ENCODE results near the gene IGFBP7.

IGFBP7 gene

GRCh38 chr4:57109847-57110639 is at the start of gene IGFBP7:
Gene IGFBP7, minus strand, starts transcription at chr4:57110385. Its CDS starts 34 bp downstream, at chr4:57110351.
- DNase-seq = no peak

DNA sequence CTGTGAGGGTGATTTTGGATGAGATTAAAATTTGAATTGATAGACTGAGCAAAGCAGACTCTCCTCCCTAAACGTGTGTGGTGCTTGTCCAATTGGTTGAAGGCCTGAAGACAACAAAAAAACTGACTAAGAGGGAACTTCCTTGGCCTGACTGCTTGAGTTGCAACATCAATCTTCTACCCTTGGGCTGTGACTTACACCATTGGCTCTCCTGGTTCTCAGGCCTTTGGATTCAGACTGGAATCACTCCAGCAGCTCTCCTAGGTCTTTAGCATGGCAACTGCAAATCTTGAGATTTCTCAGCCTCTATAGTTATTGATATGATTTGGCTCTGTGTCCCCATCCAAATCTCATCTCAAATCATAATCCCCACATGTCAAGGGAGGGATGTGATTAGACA is 49.7 kb upstream of the IGFBP7 start:
- no peak for DNase-seq

GRCh38 chr4:57158762-57159161 is 48.6 kb upstream of the IGFBP7 start:
- no peak for DNase-seq

- no peak for DNase-seq
These were observed 48.0 kb upstream of the IGFBP7 start for GRCh38 chr4:57158221-57158620.

DNA sequence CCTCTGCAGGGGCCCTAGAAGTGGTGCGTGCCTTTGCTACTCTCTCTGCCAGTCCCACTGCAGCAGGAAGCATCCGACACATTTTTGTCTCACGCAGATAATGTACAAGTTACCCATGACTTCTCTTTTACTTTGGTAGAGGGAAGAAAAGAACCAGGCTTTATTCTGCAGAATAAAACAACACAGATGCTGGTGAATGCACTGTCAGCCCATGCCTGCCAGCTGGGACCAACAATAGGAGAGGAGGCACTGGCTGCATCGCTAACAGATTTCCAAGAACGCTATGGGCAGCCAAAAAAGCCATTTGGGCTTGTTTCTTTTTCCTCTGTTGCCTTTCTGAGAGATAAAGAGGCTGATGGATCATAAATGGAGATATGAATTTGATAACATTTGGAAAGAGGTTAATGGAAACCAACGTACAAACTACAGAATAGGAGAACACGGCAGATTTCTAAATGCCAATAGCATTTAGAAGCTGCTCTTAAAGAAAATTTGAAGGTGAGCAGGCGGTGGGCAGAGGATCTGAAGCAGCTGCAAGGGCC is 47.5 kb upstream of the IGFBP7 start:
- DNase-seq = no peak

DNA sequence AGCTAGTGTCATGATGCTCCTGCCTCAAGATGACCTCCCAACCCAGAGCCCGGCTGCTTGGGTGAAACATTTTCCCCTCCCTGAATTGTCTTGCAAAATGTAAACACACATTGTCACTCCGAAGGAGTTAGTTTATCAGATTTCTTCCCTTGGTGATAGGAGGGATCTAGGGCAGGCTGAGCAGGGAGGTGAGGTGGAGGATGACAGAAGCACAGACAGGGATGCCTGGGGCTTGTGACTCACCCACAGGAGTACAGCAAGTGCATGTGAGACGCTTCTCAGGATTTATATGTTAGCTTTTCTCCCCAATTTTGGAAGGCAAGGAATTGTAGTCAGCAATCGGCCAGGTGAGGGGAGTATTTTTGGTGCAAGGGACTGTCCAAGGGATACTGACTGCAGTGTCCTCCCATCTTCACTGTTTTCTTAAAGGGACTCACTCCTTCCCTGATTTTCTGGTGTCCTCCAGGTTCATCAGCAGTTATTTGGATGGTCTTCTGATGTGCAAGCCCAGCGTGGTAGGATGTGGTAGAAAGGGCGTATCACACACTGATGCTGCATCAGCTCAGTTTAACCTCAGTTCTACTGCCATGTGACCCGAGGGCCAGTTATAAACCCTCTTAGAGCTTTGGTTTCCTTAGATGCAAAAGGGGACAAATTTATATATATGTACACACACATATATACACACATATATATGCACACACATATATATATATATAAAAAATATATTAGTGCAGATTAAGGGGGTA is 46.2 kb upstream of the IGFBP7 start:
- no peak for DNase-seq

- no peak for DNase-seq
These were observed 44.7 kb upstream of the IGFBP7 start for GRCh38 chr4:57154926-57155325.

DNA sequence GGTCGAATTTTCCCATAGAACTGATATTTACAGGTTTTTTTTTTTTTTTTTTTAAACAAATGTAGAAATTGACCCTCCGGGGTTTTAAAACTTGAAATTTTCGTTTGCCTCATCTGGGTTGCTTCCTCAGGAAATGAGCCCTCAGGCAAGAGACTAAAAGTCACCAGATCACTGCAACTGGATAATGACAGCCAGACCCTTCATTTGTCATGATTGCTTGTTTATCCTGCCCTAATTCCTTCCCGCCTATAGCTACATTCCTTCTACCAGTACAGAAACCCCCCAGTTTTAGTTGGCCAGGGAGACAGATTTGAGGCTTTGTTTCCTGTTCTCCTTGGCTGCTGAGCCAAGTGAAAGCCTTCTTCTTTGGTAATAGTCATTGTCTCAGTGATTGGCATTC is 44.0 kb upstream of the IGFBP7 start:
- DNase-seq = no peak

GRCh38 chr4:57153207-57153606 is 43.0 kb upstream of the IGFBP7 start:
- DNase-seq = no peak

DNA sequence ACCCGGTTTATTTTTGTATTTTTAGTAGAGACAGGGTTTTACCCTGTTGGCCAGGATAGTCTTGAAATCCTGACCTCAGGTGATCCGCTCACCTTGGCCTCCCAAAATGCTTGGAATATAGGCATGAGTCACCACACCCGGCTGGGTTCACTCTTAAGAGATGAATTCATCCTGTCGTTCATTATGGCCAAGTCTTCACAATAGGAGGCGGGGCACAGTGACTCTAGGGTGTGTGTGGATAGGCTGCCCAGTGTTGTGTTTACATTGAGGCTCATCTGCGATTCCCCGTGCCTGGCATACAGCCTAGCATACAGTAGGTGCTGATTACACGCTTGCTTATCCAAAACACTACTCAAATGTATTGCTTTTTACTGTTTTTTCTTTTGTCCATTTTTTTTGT is 41.3 kb upstream of the IGFBP7 start:
- no peak for DNase-seq

GRCh38 chr4:57149833-57150232 is 39.6 kb upstream of the IGFBP7 start:
- DNase-seq = no peak

DNA sequence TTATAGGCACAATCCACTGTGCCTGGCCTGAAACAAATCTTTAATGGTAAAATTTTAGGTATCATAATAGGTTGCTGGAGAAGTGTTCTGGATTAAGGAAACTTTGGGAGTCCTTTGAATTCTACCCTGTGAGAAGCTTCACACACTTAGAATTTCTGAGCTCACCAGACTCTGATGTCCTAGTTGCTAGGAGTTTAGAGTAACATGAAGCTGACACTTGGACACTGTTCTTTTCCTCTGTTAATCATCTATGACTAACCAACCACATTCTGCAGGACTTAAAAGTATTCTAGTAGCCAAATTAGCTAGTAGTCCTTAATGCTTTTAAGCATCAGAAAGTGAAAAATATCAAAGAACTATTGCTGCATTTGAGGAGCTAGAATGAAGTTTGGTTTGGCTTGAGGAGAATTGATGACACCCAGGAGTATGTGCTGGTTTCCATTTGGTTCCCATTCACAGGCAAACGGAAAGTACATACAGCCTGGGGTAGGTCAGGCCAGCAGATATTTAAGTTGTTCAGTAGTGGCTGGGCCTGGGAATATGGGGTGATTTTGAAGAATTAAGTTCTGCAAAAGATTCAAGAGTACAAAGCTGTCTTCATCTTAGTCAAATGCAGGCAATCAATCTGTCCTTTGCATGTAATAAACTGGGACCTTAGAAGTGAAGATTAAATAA is 38.8 kb upstream of the IGFBP7 start:
- DNase-seq = no peak

GRCh38 chr4:57148177-57148576 is 38.0 kb upstream of the IGFBP7 start:
- no peak for DNase-seq

DNA sequence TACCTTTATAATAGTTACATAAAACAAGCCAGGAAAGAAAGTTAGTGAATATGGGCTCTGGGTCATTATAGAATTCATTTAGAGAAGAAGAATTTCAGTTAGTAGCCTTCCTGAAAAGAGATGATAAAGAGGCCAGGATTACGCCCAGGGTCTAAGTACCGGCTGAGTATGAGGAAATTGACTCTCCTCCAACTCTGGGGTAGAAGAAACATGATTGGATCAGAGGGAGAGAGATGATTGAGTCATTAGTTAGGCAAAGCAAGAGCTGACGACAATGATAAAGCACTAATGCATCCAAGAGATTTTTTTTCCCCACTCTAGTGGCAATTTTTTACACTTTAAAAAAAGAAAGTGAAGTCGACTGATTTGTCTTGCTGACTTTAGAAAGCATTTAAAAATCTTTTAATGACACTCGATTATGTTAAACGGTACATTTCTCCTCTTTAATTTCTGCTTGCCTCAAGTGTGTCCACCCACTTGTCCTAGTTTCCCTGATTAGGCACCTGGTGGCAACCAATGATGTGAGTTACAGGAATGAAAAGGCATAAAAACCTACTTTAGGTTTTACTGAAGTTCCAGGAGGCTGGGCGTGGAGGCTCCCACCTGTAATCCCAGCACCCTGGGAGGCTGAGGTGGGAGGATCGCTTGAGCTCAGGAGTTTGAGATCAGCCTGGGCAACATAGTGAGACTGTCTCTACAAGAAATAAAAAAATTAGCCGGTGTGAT is 37.3 kb upstream of the IGFBP7 start:
- DNase-seq = no peak

- no peak for DNase-seq
These were observed 36.3 kb upstream of the IGFBP7 start for GRCh38 chr4:57146444-57146843.

DNA sequence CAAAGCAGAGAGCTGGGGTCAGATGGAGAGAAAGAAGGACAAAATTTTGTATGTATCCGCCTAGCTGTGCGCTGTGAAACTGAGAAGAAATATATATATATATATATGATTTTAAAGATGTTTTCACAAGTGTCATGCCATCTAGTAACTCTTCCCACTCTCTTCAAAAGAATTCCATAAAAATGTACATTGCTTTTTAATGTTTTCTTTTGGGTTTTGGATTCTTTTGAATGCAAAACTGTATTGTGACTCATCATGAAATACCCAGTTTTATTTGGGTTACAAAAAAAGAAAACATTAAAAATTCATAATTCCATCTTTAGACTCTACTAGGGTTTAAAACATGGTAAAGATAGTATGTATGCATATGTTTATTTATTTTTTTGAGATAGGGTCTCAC is 34.3 kb upstream of the IGFBP7 start:
- DNase-seq = no peak

DNA sequence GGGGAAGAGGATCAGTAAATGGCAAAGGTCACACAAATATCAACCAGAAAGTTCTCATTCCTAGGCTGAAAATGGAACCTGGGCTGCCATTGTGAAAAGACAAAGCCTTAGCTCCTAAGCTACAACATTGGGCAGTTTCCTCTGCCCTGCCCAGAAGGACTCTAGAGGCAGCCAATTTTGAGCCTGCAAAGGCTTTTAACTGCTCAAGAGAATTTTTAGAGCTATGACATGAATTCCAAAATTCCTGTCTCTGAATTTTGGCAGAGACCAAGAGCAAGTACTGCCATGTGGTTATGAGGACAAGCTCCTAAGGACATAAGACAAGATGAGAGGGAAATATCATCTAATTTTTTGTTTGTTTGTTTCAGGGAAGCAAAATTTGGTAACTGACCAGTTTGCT is 29.6 kb upstream of the IGFBP7 start:
- DNase-seq = no peak

DNA sequence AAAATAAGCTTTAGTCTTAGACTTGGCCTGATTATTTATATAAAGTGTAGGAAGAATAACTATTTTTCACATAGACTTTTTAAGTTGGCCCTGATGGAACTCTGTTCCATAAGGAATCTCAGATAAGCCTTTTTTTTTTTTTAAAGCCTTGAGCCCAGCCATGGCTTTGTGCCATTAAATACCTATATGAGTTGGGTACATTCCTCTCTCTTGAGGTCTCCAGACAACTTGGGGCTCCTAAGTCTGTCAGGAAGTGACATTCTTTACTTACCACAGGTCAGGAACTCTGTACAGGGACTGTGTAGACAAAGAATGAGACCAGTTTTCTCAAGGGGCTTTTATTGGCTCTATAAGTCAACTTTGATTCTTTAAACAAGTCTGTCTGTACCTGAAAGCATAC is 27.1 kb upstream of the IGFBP7 start:
- no peak for DNase-seq

- DNase-seq = no peak
These were observed 26.1 kb upstream of the IGFBP7 start for GRCh38 chr4:57136281-57136680.

GRCh38 chr4:57132743-57133137 is 22.6 kb upstream of the IGFBP7 start:
- DNase-seq = no peak

- no peak for DNase-seq
These were observed 21.9 kb upstream of the IGFBP7 start for GRCh38 chr4:57131849-57132742.

DNA sequence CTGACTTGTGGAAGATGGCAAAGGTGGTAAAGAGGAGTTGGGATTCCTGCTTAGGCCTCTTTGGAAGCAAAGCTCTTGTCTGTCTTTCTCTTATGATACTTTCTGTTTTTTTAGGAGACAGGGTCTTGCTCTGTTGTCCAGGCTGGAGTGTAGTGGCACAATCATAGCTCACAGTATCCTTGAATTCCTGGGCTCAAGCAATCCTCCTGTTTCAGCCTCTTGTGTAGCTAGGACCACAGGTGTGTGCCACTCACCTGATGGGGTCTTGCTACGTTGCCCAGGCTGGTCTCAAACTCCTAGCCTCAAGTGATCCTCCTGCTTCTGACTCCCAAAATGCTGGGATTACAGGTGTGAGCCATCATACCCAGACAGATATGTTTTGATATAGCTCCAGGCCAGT is 19.3 kb upstream of the IGFBP7 start:
- DNase-seq = no peak

Measured in NCI-H524 treated with DMSO at 0.1 percent for 48 hours (cell line).